GM20431 (cell line): Measurements from ENCODE around the gene EPB41L2.
"Not testable (repeated sequence)": the region's sequence is repeated elsewhere in the genome, so short reads cannot be mapped to it uniquely, and the experiment has no call there.

Experiments used
- in situ Hi-C: fragments of 300-500 bp; cut with MseI, MboI; formaldehyde crosslinking; loops from one replicate; pipeline ENCODE4 v1.15.0; 2020; ENCODE audit warnings: low sequenced_read_pairs; ENCODE audit not compliant: unreplicated experiment

The EPB41L2 gene

GRCh38 chr6:131063028-131063763 is at the start of gene EPB41L2:
EPB41L2 (minus strand) TSS chr6:131063245; CDS start chr6:130956485, 106,760 bp downstream.
- in situ Hi-C loops, result no loop called here

GRCh38 chr6:131112249-131112648 is 49.2 kb upstream of the EPB41L2 start:
- in situ Hi-C loops, result no loop called here

GRCh38 chr6:131107151-131107550 is 44.1 kb upstream of the EPB41L2 start:
- in situ Hi-C loops, result no loop called here

DNA sequence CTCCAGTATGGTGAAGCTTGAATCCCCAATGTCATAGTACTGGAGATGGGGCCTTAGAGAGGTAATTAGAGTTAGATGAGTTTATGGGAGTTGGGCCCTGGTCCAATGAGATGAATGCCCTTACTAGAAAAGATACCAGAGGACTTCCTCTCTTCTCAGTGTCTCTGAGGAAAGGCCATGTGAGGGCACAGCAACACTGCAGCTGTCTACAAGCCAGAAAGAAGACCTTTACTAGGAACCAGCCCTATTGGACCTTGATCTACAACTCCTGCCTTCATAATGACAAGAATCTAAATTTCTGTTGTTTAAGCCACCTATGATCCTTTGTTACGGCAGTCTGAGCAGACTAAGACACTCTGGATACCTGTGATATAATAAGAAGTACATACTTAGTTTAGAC is 40.9 kb upstream of the EPB41L2 start:
- in situ Hi-C loops, result no loop called here

DNA sequence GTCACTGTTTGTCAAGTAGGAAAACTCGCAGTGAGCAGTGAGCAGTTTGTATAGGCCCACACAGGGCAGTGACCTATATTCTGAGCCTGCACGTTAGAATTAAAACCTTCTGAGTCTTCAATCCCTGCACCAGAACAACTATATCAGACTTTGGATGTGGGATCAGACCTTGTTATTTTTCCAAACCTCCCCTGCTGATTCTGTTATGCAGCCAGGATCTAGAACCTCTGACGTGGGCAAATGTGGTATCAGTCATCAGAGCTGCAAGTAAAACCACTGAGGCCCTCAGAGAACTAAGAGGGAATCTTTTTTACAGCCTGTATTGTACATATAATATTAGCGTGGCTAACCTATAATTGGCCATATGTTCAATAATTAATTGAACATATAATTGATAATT is 40.3 kb upstream of the EPB41L2 start:
- in situ Hi-C loops, result no loop called here

DNA sequence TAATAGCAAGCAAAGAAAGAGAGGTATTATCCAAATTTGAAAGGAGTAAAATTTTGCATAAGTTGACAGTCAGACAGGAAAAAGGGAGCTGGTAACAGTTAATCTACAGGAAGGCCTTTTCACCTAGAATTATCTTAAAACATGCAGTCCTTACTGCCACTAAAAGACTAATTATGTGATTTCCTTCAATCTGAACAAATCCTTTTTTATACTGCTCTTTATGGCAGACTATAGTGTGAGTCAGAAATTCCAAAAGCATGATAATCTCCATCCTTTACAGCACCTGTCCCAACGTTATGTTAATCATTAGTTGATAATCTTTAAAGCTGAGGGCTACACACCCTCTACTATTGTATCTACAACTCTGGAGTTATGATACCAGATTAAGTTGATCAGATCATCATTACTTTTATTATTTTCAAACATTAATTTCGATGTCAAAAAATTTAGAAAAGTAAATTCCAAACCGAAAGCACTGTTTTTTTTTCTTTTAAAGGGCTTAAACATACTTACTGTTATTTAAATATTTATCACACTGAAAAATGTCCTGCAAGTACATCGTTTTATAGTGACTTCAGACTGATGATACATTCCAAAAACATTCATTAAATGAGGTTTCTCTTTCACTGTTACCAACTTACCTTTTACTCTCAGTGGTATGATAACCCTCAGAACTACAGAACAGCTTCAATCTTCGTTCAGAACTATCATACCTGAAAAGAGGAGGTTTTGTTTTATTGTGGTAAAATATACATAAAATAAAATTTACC is 39.1 kb upstream of the EPB41L2 start:
- in situ Hi-C loops, result no loop called here

GRCh38 chr6:131096786-131097185 is 33.7 kb upstream of the EPB41L2 start:
- in situ Hi-C loops, result no loop called here

- in situ Hi-C loops, result no loop called here
These were observed 30.3 kb upstream of the EPB41L2 start for GRCh38 chr6:131093334-131093733.

DNA sequence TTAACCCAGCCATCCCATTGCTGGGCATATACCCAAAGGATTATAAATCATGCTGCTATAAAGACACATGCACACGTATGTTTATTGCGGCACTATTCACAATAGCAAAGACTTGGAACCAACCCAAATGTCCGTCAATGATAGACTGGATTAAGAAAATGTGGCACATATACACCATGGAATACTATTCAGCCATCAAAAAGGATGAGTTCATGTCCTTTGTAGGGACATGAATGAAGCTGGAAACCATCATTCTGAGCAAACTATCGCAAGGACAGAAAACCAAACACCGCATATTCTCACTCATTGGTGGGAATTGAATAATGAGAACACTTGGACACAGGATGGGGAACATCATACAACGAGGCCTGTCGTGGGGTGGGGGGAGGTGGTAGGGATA is 28.9 kb upstream of the EPB41L2 start:
- in situ Hi-C loops, result not testable (repeated sequence)

DNA sequence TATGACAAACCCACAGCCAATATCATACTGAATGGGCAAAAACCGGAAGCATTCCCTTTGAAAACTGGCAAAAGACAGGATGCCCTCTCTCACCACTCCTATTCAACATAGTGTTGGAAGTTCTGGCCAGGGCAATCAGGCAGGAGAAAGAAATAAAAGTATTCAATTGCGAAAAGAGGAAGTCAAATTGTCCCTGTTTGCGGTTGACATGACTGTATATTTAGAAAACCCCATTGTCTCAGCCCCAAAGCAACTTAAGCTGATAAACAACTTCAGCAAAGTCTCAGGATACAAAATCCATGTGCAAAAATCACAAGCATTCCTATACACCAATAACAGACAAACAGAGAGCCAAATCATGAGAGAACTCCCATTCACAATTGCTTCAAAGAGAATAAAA is 27.3 kb upstream of the EPB41L2 start:
- in situ Hi-C loops, result not testable (repeated sequence)

- in situ Hi-C loops, result no loop called here
These were observed 21.9 kb upstream of the EPB41L2 start for GRCh38 chr6:131084982-131085381.

GRCh38 chr6:131083687-131084086 is 20.6 kb upstream of the EPB41L2 start:
- in situ Hi-C loops, result no loop called here

- in situ Hi-C loops, result no loop called here
These were observed 19.3 kb upstream of the EPB41L2 start for GRCh38 chr6:131082335-131082734.

- in situ Hi-C loops, result no loop called here
These were observed 17.0 kb upstream of the EPB41L2 start for GRCh38 chr6:131080084-131080483.

DNA sequence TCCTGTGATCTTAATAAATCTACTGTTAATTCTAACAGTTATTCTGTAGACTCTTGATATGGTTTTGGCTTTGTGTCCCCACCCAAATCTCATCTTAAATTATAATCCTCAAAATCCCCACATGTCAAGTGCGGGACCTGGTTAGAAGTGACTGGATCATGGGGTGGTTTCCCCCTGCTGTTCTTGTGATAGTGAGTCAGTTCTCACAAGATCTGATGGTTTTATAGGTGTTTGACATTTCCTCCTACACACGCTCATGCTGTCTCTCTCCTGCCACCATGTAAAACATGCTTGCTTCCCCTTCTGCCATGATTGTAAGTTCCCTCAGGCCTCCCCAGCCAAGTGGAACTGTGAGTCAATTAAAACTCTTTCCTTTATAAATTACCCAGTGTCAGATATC is 10.5 kb upstream of the EPB41L2 start:
- in situ Hi-C loops, result no loop called here

DNA sequence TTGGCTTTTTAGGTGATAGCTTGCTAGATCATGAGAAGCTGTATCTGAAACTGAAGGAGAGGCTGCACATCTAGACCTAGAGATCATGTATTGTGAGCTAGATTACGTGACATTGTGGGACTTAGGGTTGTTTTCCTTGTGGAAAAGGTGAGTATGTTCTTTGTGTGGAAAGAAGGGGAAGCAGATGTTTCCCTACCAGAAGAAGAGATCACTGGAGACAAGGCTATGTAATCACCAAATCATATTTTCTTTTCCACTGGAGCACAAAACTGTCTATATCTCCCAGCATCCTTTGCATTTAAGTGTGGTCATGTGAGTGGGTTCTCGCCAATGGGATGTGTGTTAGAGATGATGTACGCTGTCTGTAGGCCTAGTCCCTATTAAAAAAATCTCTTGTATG is 7.0 kb upstream of the EPB41L2 start:
- in situ Hi-C loops, result no loop called here

GRCh38 chr6:131068165-131068564 is 5.1 kb upstream of the EPB41L2 start:
- in situ Hi-C loops, result no loop called here

DNA sequence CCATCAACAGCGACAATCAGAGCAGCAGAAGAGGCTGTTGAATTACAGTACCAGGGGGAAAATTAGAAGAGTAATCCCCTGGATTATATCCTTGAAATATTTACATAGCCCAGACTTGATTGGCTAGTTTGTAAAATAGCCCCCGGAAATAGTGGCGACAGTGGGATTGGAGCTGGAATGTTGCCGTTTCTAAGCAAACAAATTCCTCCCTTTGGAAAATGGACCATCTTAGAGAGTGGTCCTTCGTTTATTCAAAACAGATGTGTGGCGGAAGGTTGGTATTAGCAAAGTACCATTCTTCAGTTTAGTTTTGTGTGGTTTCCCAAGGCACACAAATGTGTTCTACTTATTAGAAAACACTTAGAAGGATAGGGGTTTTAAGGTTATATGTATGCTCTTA is 4.5 kb upstream of the EPB41L2 start:
- in situ Hi-C loops, result no loop called here

GRCh38 chr6:131065824-131066171 is 2.8 kb upstream of the EPB41L2 start:
- in situ Hi-C loops, result no loop called here

DNA sequence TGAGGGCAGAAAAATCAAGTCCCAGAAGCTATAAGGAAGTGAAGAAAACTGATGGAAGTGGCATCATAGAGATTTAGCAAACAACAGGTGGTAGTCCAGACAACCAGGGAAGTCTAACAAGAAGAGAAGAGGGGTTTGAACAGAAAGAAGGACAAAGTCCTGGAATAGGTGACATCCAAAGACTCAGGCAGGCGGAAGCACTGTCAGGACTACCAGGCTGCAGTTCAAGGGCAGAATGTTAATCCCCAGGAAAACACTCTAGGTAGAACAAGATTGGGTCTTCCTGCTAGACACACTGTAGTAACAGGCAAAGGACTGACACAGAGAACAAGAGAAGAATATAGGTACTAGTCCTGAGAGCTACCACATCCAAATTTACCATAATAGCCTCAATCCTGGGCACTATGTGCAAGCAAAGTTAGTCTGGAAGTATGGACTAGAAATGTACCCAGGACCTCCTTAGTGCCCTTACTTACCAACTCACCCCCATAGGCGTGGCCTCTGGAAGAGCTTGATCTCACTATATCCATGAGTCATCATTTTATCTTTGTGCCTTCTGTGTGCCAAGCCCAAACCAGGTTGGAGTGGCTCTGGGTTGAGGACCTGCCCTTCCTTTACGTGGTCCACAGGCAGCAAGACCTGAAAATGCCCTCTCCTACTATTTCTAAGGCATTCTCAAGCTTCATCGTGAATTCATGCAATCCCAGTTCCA is 2.2 kb upstream of the EPB41L2 start:
- in situ Hi-C loops, result no loop called here

DNA sequence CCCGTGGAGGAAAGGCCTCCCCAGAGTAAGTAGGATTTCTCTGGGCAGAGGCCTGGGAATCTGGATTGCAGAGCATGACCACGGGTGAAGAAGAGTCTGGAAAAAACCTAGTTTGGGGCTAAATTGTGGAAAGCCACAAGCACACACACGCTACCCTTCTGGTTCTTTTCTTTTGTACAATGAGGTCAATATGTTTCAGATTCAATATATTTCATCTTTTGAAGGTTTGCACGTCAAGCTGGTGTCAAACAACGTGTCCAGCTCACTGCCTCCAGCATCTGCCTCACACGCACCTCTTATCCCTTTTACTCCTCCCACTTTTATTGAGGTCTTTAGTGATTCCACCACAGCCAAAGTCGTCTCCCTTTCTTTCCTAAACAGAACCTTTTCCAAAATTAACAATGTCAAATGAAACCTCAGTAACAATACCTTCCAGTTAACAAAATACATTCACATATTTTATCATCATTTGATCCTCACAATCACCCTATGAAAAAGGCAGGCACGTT is 773 bp upstream of the EPB41L2 start:
- in situ Hi-C loops, result no loop called here
